ENCODE results near the gene MED13L. TPM values are rescaled to one million over a fixed set of nuclear protein-coding genes. Genes with fewer than 3 reads are reported as not detected.

Gene MED13L
- total and polyA plus RNA-seq, 2 of the 4 experiments (the other 2 are of a cell fraction) = 17.9 to 49.1 TPM

GRCh38 chr12:116156614-116157013 lies 120.9 kb downstream of the MED13L start:
- no peak overlapping the region for H4K8ac ChIP-seq (ENCODE audit: low read depth in 2 of 2, low read length in 2 of 2)
- intact Hi-C loops (cut with micrococcal nuclease) (no loop called here), dilution Hi-C loops (cut with HindIII; ENCODE audit: low sequenced_read_pairs, unreplicated experiment) (no loop called here), in situ Hi-C loops (cut with MboI; ENCODE audit: low sequenced_read_pairs) (no loop called here)
- CTCF ChIA-PET = no interaction called here
- H3K4me1 ChIP-seq (ENCODE audit: control insufficient read depth, insufficient read depth, low read length) = peaks cover 15% of the 10 kb centered on the region
- no peak overlapping the region for H3K4me3 ChIP-seq (ENCODE audit: insufficient read depth, low read depth, low read length)
- no peak overlapping the region for H2BK20ac ChIP-seq (ENCODE audit: low read depth, low read length)
- H3K79me1 ChIP-seq (ENCODE audit: low read depth in 1 of 2, low read length in 2 of 2) = peaks cover 43 to 84% of the 10 kb centered on the region in 2 experiments
- no CpG with 5 or more reads among the region's 4 CpGs for WGBS, 2 experiments (ENCODE audit: extremely low coverage in 2 of 2, insufficient read length in 1 of 2)
- H4K5ac ChIP-seq (ENCODE audit: low read depth, low read length) = no peak overlapping the region
- H3K9ac ChIP-seq (ENCODE audit: low read depth, low read length) = no peak overlapping the region
- BruUV-seq (replicated peaks) = no TSS peak
- no peak overlapping the region for H3K23ac ChIP-seq (ENCODE audit: low read depth, low read length)
- no peak overlapping the region for H3K18ac ChIP-seq (ENCODE audit: low read depth, low read length)
- peaks cover 88% of the 10 kb centered on the region for H4K20me1 ChIP-seq (ENCODE audit: insufficient read depth, low read length)
- peaks cover 20% of the 10 kb centered on the region for H3K9me1 ChIP-seq (ENCODE audit: insufficient read depth, low read length)
- H3K27ac ChIP-seq (ENCODE audit: insufficient read depth, low read length) = no peak overlapping the region
- no peak overlapping the region for H2BK15ac ChIP-seq (ENCODE audit: low read depth, low read length)
- peak; percentile 54 for TF ChIP-seq MAFK (IDR thresholded peaks at IDR 0.05; ENCODE audit: low read depth, low read length)
- no peak for TF ChIP-seq FOS (IDR thresholded peaks at IDR 0.05; ENCODE audit: low read depth, low read length)
- no peak overlapping the region for H2AK9ac ChIP-seq (replicated peaks; ENCODE audit: low read depth, low read length, poor library complexity)
- no peak overlapping the region for H4K91ac ChIP-seq (ENCODE audit: insufficient read depth, low read depth, low read length)
- no peak overlapping the region for H3K56ac ChIP-seq (ENCODE audit: extremely low read depth, insufficient read depth, low read length)
- no peak overlapping the region for H2BK5ac ChIP-seq (ENCODE audit: low read depth, low read length, poor library complexity, severe bottlenecking)
- no peak overlapping the region for H3K4ac ChIP-seq (ENCODE audit: low read depth, low read length)
- H3K27me3 ChIP-seq (ENCODE audit: control insufficient read depth, insufficient read depth, low read length) = no peaks in the 10 kb centered on the region
- H3K4me2 ChIP-seq (ENCODE audit: low read depth, low read length) = no peak overlapping the region
- no peak overlapping the region for H2BK120ac ChIP-seq (ENCODE audit: low read depth, low read length)
- H2AFZ ChIP-seq (replicated peaks; ENCODE audit: low read length, poor library complexity) = no peak overlapping the region
- no peak overlapping the region for H2AK5ac ChIP-seq (ENCODE audit: low read depth, low read length)
- H3K36me3 ChIP-seq (ENCODE audit: control insufficient read depth, insufficient read depth, low read length) = no peaks in the 10 kb centered on the region
- no peaks in the 10 kb centered on the region for H3K9me3 ChIP-seq (ENCODE audit: control insufficient read depth, insufficient read depth, low read length)
- H3K14ac ChIP-seq (replicated peaks; ENCODE audit: low read depth, low read length) = no peak overlapping the region
- POLR2A ChIA-PET (ENCODE audit: unreplicated experiment) = no interaction called here
- ATAC-seq (ENCODE audit: low read depth) = no peak
- DNase-seq = no peak
